Effector CD8-positive, alpha-beta T cell (primary cell): ENCODE measurements around the gene KRTAP2-2.
"Not testable (repeated sequence)": the region's sequence is repeated elsewhere in the genome, so short reads cannot be mapped to it uniquely, and the experiment has no call there.

Experiments
- DNase-seq: peaks from one replicate; lab custom pipeline; 2025; lab: John Stamatoyannopoulos, UW
- total RNA-seq, 4 experiments: gene quantifications; one replicate each; lab custom pipeline; 2026; lab: John Stamatoyannopoulos, UW

The KRTAP2-2 gene
- 0 reads per million in 4 experiments for total RNA-seq

DNA sequence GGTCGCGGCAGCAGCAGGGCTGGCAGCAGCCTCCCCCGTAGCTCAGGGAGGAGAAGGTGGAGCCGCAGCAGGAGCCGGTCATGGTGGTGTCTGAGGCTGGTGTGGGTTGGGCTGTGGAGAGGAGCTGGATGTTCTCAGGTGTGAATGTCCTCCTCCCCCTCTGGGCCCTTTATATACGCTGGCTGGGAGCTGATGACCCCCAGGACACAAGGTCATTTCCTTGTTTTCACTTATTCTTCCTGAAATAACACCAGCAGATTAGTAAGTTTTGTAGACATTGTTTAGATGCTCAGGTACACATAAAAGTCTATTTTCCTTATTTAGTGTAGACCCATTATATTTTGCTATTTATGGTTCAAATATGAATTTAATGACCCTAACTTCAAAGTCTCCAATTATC, at the start of gene KRTAP2-2:
Gene KRTAP2-2 (minus strand): TSS at position 101 of the 400 bp plus-strand sequence. CDS start 19 bp downstream, at position 82.
- not testable (repeated sequence) for DNase-seq

GRCh38 chr17:41104386-41105038, 49.5 kb upstream of the KRTAP2-2 start:
- DNase-seq, result not testable (repeated sequence)

GRCh38 chr17:41103896-41104295, 48.9 kb upstream of the KRTAP2-2 start:
- DNase-seq, result no peak

- no peak for DNase-seq
Measured at GRCh38 chr17:41101586-41102259, 46.7 kb upstream of the KRTAP2-2 start, which contains the start of gene KRTAP4-16. TSS of gene KRTAP4-16 (minus strand) at chr17:41102209. CDS start at chr17:41102209, 0 bp downstream.

DNA sequence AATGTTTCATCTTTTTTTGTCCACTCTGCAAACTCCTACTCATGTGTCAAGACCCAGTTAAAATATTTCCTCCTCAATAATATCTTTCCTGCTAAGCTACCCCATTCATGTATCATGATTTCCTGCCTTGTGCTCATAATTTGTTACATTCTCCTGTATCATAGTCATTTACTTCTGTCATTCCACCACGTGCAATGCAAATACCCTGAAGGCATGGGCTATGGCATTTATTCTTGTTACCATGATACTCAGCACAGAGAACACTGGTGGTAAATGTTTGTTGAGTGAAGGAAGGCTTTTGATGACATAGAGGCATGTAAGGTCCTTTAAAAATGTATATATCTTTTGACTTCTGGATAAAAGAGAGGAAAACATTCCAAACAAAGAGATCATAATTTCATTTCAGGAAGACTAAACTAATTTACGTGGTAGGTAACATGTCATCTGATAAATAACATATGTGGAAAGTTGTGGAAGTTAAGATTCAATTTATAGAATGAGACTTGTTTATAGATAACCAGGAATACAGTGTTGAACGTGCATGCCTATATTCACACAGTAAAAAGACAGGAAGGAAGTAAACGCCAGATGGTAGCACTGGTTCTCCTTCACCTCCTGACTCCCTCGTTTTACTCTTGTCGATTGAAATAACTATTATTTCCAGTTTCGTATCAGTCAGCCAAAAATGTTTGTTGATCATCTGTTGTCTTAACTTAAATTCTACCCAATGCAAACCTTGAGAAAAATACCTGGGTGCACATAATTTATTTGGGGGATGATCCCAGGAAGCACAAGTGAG, 44.9 kb upstream of the KRTAP2-2 start:
- not testable (repeated sequence) for DNase-seq

GRCh38 chr17:41098481-41098880, 43.5 kb upstream of the KRTAP2-2 start:
- no peak for DNase-seq

DNA sequence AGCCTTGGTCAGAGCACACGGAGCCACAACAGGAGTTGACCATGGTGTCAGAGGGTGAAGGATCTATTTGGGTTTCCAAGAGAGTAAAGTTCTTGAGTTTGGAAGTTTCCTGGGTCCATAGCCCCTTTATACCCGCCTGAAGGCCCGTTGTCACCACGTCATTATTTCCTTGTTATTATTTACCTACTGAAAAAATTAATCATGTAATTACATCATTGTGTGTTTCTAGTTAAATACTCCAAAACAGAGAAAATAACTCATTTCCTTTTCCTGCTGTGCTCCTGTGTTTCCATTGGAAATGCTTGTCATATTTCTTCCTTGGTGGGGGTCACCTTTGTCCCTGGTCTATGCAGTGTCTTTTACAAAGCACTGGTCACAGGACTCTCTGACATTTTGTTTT, 43.0 kb upstream of the KRTAP2-2 start, which contains the start of gene KRTAP4-8:
Gene KRTAP4-8 (minus strand): TSS at position 101 of the 400 bp plus-strand sequence. CDS start 58 bp downstream, at position 43.
- DNase-seq, result no peak

- DNase-seq, result no peak
Measured at GRCh38 chr17:41096055-41096454, 41.0 kb upstream of the KRTAP2-2 start.

DNA sequence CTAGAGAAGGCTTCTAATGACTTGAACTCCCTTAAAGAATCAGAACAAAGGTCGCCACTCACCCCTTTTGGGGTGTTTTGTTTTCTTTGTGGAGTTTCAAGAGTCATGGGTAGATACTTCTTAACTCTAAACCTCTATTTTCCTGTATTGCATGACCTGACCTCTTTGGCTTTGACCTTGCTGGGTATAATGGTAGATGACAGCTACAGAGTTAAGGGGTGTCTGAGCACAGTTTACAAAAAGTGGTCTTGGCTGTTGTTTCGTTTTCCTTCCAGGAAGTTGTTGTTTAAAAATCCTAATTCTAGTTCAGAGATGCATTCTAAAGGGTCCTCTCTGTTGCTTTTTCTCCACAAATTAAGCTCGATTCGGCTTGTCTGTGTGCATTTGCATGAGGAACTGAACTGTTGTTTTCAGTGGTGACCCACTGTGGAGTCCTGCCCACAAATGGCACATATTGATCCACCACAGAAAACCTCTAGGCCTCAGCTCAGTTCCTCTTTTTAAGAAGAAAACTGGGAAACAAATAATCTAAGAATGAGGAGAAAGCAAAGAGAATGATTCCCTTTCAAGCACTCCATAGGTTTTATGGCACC, 33.8 kb upstream of the KRTAP2-2 start:
- not testable (repeated sequence) for DNase-seq

DNA sequence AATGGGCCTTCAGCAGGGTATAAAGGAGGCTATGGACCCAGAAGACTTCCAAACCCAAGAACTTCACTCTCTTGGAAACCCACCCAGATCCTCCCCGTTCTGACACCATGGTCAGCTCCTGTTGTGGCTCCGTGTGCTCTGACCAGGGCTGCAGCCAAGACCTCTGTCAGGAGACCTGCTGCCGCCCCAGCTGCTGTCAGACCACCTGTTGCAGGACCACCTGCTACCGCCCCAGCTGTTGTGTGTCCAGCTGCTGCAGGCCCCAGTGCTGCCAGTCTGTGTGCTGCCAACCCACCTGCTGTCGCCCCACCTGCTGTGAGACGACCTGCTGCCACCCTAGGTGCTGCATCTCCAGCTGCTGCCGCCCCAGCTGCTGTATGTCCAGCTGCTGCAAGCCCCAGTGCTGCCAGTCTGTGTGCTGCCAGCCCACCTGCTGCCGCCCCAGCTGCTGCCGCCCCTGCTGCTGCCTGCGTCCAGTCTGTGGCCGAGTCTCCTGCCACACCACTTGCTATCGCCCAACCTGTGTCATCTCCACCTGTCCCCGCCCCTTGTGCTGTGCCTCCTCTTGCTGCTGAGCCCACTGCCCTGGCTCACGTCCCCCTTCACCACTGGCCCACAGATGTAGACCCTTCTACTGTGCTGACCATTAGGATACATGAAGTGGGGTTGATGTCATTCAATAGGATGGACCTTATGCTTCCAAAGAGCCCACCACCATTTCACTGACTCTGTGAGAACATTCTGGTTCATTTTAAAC, 29.2 kb upstream of the KRTAP2-2 start, which contains the start of gene KRTAP4-7:
Gene KRTAP4-7 (plus strand): TSS at position 51 of the 757 bp plus-strand sequence. CDS start 57 bp downstream, at position 108.
- DNase-seq, result not testable (repeated sequence)

- DNase-seq, result not testable (repeated sequence)
Measured at GRCh38 chr17:41083427-41083826, 28.4 kb upstream of the KRTAP2-2 start.

- DNase-seq, result no peak
Measured at GRCh38 chr17:41082626-41083025, 27.6 kb upstream of the KRTAP2-2 start.

GRCh38 chr17:41076788-41077187, 21.8 kb upstream of the KRTAP2-2 start:
- no peak for DNase-seq

DNA sequence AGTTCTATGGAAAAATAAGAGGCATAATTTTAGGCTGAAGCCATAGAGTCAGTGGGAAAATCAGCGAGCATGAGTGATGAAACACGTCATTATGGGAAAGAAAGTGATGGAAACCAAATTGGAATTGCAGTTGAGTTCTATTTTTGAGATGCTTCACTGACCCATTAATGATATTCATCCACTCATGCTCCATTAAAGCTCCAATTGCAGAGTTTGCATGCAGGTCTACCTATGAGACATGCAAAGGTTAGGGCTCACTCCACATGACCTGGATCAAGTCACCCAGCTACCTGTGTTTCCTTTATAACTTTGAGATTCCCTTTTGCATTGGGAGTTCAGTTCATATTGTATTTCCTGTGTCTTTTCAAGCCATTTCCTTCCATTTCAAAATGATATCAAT, 18.6 kb upstream of the KRTAP2-2 start:
- DNase-seq, result no peak

- no peak for DNase-seq
Measured at GRCh38 chr17:41071606-41072360, 16.8 kb upstream of the KRTAP2-2 start.

GRCh38 chr17:41069031-41069430, 14.0 kb upstream of the KRTAP2-2 start:
- no peak for DNase-seq

DNA sequence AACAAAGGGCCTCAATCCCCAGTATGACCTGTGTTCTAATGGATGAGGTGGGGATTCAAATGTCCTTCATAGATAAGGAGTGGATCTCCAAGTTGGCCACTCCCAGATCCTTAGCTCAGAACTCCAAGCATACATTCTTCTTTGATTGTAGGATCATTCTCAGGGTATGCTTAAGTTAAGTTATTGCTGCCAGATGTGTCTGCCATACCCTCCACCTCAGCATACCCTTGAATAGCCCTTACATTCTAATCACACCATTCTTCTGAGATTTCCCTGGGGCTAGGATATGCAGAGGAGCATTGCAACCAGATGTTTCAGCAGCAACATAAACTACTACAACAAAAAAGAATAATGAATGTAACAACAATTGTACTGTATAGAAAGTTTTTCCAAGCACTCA, 12.3 kb upstream of the KRTAP2-2 start:
- DNase-seq, result no peak

DNA sequence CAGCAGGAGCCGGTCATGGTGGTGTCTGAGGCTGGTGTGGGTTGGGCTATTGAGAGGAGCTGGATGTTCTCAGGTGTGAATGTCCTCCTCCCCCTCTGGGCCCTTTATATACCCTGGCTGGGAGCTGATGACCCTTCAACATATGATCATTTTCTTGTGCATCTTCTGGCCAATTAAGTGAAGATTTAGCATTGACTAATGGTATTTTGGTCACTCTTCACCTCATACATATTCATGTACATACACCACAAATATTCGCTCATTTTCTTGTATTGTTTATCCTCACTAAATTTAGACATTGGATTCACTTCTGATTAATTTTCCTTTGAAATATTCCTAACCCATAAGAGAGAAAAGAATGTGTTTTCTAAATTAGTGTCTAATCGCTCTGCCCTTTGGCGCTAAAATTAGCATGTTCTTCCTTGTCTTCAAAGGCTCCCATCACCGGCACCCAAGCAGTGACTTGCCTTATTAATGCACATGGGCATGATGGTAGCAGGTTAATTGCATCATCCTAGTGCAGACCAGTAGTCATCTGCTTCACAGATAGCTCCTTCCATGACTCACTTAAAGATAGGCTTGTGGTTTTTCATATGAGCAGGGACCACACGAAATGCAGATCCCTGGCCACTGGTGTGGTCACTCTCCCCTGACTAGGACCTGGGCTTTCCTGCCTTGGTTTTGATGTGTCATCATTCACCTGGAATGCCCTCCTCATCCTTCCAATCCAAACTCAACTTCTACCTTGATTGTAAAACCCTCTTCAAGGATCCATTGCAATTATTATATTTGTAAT, 11.0 kb upstream of the KRTAP2-2 start, which contains the start of gene KRTAP2-4:
Gene KRTAP2-4 (minus strand): TSS at position 51 of the 796 bp plus-strand sequence. CDS start 34 bp downstream, at position 17.
- no peak for DNase-seq

- not testable (repeated sequence) for DNase-seq
Measured at GRCh38 chr17:41065016-41065689, 10.1 kb upstream of the KRTAP2-2 start.
